HG03103 (cell line): ENCODE results near the gene TXNDC2.

Experiments used
- ATAC-seq: cut with Tn5 transposase; IDR thresholded peaks from one replicate; pipeline ENCODE4 v1.9.1; 2021; ENCODE audit warnings: low read depth; ENCODE audit not compliant: unreplicated experiment

Gene TXNDC2

DNA sequence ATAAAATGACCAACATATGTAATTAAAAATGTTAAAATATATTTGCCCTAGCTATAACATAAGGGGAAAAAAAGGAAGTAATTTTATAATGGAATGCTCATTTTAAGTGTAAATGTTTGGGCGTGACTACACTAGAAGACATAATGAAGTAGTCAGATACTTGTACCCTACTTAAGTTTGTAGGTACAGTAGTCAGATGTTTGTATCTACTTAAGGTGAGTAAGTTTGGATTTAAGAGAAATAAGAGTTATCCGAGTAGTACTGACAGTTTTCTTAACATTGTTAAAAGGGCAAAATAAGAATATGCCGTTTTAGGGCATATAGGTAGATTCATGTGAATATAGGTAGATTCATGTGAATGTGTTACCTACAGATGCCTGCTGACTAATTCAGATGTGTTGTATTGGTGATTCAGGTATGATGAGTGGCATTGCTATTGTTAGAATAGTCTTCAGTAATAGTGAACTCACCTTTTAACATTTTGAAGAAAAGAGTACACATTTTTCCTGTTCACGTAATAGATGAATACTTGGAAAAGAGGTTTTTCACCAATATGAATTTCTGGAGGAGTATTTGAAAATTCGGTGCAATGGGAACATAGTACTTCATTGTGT, 43.0 kb downstream of the TXNDC2 start:
- no peak for ATAC-seq

GRCh38 chr18:9930299-9930884, 44.6 kb downstream of the TXNDC2 start:
- ATAC-seq, result no peak

GRCh38 chr18:9931146-9931545, 45.4 kb downstream of the TXNDC2 start:
- ATAC-seq, result no peak

GRCh38 chr18:9931678-9932077, 45.9 kb downstream of the TXNDC2 start:
- no peak for ATAC-seq

DNA sequence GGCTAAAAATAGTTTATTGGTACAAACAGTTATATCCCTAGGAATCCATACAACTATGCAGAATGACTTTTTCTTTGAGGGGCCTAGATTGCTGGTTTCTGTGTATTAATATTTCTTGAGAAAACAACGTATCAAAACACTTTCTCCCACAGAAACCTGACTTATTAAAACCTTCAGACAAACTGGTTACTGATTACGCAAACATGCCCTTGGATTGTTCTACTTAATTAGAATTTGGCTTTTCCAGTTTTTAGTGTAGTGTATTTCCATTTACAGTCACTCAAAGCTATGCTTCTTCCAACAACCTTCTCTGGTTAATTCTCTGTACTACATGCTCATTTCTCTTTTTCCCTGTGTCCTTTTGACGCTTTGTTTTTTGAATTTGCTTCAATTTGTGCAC, 48.1 kb downstream of the TXNDC2 start:
- no peak for ATAC-seq

- no peak for ATAC-seq
Observed at GRCh38 chr18:9934274-9934673, 48.5 kb downstream of the TXNDC2 start.
